Measurements from ENCODE around the gene PDLIM5.
"Not testable (repeated sequence)": the region's sequence is repeated elsewhere in the genome, so short reads cannot be mapped to it uniquely, and the experiment has no call there.

PDLIM5 gene

DNA sequence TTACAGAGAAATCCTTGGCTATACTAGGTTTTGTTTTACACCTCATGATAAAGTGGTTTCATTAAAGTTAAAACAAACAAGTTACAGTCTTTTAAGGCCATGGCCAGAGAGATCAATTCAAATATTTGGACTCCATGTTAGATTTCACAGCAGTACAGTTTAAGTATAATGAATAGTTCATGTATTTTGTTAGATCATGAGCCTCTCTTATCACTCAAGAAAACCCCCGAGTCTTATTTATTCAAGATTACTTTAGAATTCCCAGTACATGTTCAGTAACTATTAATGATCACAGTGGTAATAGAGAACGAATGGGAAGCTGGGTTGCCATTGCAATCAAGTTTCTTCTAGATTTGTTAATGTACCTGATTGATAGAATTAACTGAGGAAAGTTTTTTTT lies 15.2 kb downstream of the PDLIM5 start:
- no peaks in the 10 kb centered on the region for H3K27me3 ChIP-seq (ENCODE audit: control insufficient read depth, insufficient read depth, low read length)
- no peak overlapping the region for H3K4me3 ChIP-seq (ENCODE audit: low read depth, low read length)
- H3K9me3 ChIP-seq (ENCODE audit: control insufficient read depth, insufficient read depth, low read length): no peaks in the 10 kb centered on the region
- H3K4me1 ChIP-seq (ENCODE audit: control insufficient read depth, insufficient read depth, low read length): no peaks in the 10 kb centered on the region
- no peak overlapping the region for H3K9ac ChIP-seq (ENCODE audit: low read depth, low read length)
- no peaks in the 10 kb centered on the region for H3K36me3 ChIP-seq (ENCODE audit: control insufficient read depth, insufficient read depth, low read length)

DNA sequence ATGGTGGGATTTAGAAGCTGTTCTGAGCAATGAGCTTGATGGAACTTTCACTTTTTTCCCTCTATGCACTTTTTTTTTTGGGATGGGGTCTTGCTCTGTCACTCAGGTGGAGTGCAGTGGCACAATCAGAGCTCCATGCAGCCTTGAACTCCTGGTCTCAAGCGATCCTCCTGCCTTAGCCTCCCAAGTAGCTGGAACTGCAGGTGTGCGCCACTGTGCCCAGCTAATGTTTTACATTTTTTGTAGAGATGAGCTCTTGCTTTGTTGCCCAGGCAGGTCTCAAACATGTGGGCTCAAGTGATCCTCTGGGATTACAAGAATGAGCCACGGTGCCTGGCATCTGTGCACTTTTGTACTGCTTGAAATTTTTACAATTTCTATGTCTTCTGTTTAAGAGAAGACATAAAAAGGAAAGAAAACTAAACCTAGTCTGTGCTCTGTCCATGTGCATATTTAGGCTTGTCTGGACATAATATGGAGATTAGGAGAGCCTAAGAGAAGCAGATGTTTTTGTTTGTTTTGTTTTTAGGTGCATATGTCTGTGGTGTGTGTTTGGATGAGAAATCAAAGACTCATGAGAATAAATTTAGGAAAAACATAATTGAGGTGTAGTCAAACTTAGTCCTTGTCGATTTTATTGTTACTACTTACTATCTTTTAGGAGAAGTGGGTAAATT lies 16.5 kb downstream of the PDLIM5 start:
- no peaks in the 10 kb centered on the region for H3K27me3 ChIP-seq (ENCODE audit: control insufficient read depth, insufficient read depth, low read length)
- H3K4me3 ChIP-seq (ENCODE audit: low read depth, low read length): no peak overlapping the region
- no peak overlapping the region for H3K9ac ChIP-seq (ENCODE audit: low read depth, low read length)

DNA sequence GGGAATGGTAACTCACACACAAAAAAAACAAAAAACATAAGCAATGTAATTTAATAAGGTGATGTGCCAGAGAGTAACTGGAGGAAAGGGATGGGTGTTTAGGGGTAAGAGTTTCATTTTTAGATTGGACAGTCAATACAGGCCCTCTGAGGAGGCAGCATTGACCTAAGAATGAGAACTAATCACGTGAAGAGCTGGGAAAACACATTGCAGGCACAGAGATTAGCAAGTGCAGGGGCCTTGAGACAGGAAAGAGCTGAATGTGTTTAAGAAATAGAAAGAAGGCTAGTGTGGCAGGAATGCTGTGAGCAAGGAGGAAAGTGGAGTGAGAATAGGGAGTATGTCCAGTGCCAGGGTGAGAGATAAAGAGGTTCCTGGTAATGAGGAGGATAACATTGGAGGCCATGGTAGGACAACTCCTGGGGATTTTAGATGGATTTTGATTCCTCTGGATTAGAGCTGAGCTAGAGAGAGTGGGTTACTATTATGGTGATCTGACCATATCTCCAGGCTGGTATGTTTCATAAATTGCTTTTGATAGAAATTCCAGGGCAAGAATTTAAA lies 17.6 kb downstream of the PDLIM5 start:
- Histone ChIP-seq H3K9ac (ENCODE audit: low read depth, low read length) (no peak overlapping the region), H3K4me3 (ENCODE audit: low read depth, low read length) (no peak overlapping the region), H3K27me3 (ENCODE audit: control insufficient read depth, insufficient read depth, low read length) (no peaks in the 10 kb centered on the region)

More for the DNA sequence above, 16.5 kb downstream of the PDLIM5 start:
- Histone ChIP-seq H3K36me3 (ENCODE audit: control insufficient read depth, insufficient read depth, low read length) (no peaks in the 10 kb centered on the region), H3K9me3 (ENCODE audit: control insufficient read depth, insufficient read depth, low read length) (no peaks in the 10 kb centered on the region), H3K4me1 (ENCODE audit: control insufficient read depth, insufficient read depth, low read length) (no peaks in the 10 kb centered on the region)

DNA sequence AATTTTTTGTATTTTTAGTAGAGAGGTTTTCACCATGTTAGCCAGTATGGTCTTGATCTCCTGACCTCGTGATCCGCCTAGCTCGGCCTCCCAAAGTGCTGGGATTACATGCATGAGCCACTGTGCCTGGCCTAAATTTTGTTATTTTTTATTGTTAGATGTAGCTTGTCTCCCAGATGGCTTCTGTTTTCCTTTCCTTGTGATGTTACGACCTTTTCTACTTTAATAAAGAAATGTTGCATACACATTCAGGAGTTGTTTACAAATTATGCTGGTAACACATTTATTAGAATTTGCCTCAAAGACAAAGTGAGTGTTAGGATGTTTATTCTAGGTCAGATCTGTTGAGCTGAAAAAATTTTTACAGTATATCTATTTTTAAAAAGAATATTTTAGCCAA lies 18.4 kb downstream of the PDLIM5 start:
- Histone ChIP-seq H3K36me3 (ENCODE audit: control insufficient read depth, insufficient read depth, low read length) (no peaks in the 10 kb centered on the region), H3K9me3 (ENCODE audit: control insufficient read depth, insufficient read depth, low read length) (no peaks in the 10 kb centered on the region), H3K9ac (ENCODE audit: low read depth, low read length) (no peak overlapping the region), H3K4me1 (ENCODE audit: control insufficient read depth, insufficient read depth, low read length) (peaks cover 2% of the 10 kb centered on the region), H3K27me3 (ENCODE audit: control insufficient read depth, insufficient read depth, low read length) (no peaks in the 10 kb centered on the region), H3K4me3 (ENCODE audit: low read depth, low read length) (no peak overlapping the region)

More for the DNA sequence above, 17.6 kb downstream of the PDLIM5 start:
- H3K36me3 ChIP-seq (ENCODE audit: control insufficient read depth, insufficient read depth, low read length): no peaks in the 10 kb centered on the region
- no peaks in the 10 kb centered on the region for H3K9me3 ChIP-seq (ENCODE audit: control insufficient read depth, insufficient read depth, low read length)
- no peaks in the 10 kb centered on the region for H3K4me1 ChIP-seq (ENCODE audit: control insufficient read depth, insufficient read depth, low read length)

DNA sequence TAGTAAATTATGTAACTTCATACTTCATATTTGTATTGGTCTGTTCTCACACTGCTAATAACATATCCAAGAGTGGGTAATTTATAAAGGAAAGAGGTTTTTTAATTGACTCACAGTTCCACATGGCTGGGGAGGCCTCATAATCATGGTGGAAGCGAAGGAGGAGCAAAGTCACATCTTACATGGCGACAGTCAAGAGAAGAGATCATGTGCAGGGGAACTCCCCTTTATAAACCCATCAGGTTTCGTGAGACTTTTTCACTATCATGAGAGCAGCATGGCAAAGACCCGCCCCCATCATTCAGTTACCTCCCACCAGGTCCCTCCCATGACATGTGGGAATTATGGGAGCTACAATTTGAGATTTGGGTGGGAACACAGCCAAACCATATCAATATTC lies 19.0 kb downstream of the PDLIM5 start:
- not testable (repeated sequence) for H3K36me3 ChIP-seq (ENCODE audit: control insufficient read depth, insufficient read depth, low read length); H3K27me3 ChIP-seq (ENCODE audit: control insufficient read depth, insufficient read depth, low read length); H3K4me1 ChIP-seq (ENCODE audit: control insufficient read depth, insufficient read depth, low read length); H3K4me3 ChIP-seq (ENCODE audit: low read depth, low read length); H3K9me3 ChIP-seq (ENCODE audit: control insufficient read depth, insufficient read depth, low read length); H3K9ac ChIP-seq (ENCODE audit: low read depth, low read length)

DNA sequence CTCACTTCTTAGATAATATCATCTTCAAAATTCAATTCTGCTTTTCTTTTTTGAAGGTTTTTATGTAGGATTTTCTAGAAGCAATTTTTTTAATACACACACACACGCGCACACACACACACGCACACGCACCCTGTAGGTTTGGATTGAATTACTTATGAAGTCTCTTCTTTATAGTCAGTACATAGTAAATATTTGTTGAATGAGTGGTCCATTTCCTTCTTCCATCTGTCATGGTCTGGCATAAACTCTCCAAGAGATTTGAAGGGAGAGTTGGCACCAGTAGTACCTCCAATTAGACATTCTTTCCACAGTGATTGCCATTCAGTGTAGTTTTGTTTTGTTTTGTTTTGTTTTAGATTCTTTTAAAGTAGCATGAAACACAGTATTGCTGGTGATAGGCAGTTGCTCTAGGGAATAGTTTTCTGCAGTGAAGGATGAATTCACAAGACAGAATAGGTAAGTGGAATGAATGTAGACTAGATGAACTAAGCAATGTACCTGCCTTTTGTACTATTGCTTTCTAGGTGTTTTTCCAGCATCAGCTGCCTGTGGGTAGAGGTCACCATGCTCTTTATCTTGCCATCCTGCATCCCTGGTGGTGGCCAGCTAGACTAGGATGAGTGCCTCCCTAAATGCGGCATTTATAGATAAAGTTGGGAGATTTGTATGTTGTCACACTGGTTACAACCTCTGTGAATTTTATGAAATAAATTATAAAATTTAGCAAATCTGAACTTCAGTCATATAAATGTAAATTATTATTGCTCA lies 20.5 kb downstream of the PDLIM5 start:
- peaks cover 6% of the 10 kb centered on the region for H3K4me1 ChIP-seq (ENCODE audit: control insufficient read depth, insufficient read depth, low read length)

DNA sequence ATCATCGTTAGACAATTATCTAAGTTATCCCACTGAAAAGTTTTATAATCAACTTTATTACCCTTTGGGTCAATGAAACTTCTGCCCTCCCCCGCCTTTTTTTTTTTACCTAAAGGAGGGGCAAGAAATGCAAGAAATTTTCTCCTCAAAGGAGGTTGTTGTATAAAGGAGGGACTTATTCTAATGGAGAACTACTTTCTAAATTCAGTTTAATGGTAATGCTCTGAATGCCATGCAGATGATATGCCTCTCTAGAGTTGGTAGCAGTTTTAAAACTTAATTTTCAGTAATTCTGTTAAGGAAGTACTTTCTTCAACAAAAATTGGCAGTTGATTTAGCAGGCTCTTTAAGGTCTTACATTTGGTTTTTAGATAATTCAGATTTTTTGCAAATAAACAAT lies 23.3 kb downstream of the PDLIM5 start:
- Histone ChIP-seq H3K36me3 (ENCODE audit: control insufficient read depth, insufficient read depth, low read length) (no peaks in the 10 kb centered on the region), H3K9me3 (ENCODE audit: control insufficient read depth, insufficient read depth, low read length) (no peaks in the 10 kb centered on the region), H3K27me3 (ENCODE audit: control insufficient read depth, insufficient read depth, low read length) (no peaks in the 10 kb centered on the region), H3K4me3 (ENCODE audit: low read depth, low read length) (no peak overlapping the region), H3K9ac (ENCODE audit: low read depth, low read length) (no peak overlapping the region), H3K4me1 (ENCODE audit: control insufficient read depth, insufficient read depth, low read length) (peaks cover 6% of the 10 kb centered on the region)

More for the DNA sequence above, 20.5 kb downstream of the PDLIM5 start:
- Histone ChIP-seq H3K4me3 (ENCODE audit: low read depth, low read length) (no peak overlapping the region), H3K9me3 (ENCODE audit: control insufficient read depth, insufficient read depth, low read length) (no peaks in the 10 kb centered on the region), H3K36me3 (ENCODE audit: control insufficient read depth, insufficient read depth, low read length) (no peaks in the 10 kb centered on the region), H3K27me3 (ENCODE audit: control insufficient read depth, insufficient read depth, low read length) (no peaks in the 10 kb centered on the region), H3K9ac (ENCODE audit: low read depth, low read length) (no peak overlapping the region)

DNA sequence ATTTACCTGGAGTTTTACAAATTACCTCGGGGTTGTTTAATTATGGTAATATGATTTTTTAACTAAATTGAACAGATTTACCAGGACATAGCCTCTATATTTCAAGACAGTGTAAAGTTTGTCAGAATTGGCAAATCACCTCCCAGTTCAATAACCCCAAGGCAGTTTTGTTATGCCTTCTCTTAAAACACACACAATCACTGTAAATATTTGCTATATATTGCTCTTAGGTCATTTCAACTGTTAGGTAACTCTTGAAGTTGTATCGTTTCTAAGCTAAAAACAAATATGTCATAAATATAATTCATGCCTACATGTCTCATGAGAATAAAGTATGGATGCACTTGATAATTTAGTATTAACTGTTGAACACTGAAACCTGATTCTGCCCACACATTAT lies 24.1 kb downstream of the PDLIM5 start:
- H3K9ac ChIP-seq (ENCODE audit: low read depth, low read length): no peak overlapping the region
- no peaks in the 10 kb centered on the region for H3K9me3 ChIP-seq (ENCODE audit: control insufficient read depth, insufficient read depth, low read length)
- H3K4me3 ChIP-seq (ENCODE audit: low read depth, low read length): no peak overlapping the region
- H3K27me3 ChIP-seq (ENCODE audit: control insufficient read depth, insufficient read depth, low read length): no peaks in the 10 kb centered on the region
- H3K36me3 ChIP-seq (ENCODE audit: control insufficient read depth, insufficient read depth, low read length): no peaks in the 10 kb centered on the region
- peaks cover 6% of the 10 kb centered on the region for H3K4me1 ChIP-seq (ENCODE audit: control insufficient read depth, insufficient read depth, low read length)

DNA sequence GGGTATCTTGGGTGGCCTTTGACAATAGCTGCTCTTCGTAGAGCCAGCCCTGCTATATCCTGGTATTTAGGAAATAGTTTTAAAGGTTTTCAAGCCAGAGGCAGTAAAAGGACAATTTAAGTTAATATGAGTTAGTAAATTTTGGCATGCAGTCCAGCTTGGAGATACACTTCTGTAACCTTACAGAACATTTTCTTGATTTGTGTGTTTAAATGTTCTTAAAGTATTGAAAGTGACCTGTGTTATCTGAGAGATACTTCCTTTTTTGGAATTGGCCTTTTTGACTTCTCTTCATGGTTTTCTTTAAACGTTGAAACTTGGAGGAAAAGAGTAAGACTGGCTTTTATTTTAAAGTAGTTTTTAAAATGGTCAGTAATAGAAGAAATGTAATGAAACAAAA lies 25.5 kb downstream of the PDLIM5 start:
- Histone ChIP-seq H3K4me3 (ENCODE audit: low read depth, low read length) (no peak overlapping the region), H3K9me3 (ENCODE audit: control insufficient read depth, insufficient read depth, low read length) (no peaks in the 10 kb centered on the region), H3K27me3 (ENCODE audit: control insufficient read depth, insufficient read depth, low read length) (no peaks in the 10 kb centered on the region), H3K36me3 (ENCODE audit: control insufficient read depth, insufficient read depth, low read length) (no peaks in the 10 kb centered on the region), H3K4me1 (ENCODE audit: control insufficient read depth, insufficient read depth, low read length) (peaks cover 6% of the 10 kb centered on the region), H3K9ac (ENCODE audit: low read depth, low read length) (no peak overlapping the region)

DNA sequence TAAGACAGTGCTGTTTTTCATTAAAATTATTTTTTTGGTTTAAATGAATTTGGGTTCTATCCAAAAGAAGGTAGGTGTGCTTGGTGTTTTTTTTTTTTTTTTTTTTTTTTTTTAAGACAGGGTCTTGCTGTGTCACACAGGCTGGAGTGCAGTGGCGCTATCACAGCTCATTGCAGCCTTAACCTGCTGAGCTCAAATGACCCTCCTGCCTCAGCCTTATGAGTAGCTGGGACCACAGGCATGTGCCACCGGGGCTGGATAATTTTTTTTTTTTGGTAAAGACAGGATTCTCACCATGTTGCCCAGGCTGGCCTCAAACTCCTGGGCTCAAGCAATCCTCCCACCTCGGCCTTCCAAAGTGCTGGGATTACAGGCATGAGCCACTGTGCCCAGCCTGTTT lies 27.1 kb downstream of the PDLIM5 start:
- not testable (repeated sequence) for H3K36me3 ChIP-seq (ENCODE audit: control insufficient read depth, insufficient read depth, low read length); H3K4me3 ChIP-seq (ENCODE audit: low read depth, low read length); H3K27me3 ChIP-seq (ENCODE audit: control insufficient read depth, insufficient read depth, low read length); H3K9me3 ChIP-seq (ENCODE audit: control insufficient read depth, insufficient read depth, low read length); H3K9ac ChIP-seq (ENCODE audit: low read depth, low read length); H3K4me1 ChIP-seq (ENCODE audit: control insufficient read depth, insufficient read depth, low read length)

DNA sequence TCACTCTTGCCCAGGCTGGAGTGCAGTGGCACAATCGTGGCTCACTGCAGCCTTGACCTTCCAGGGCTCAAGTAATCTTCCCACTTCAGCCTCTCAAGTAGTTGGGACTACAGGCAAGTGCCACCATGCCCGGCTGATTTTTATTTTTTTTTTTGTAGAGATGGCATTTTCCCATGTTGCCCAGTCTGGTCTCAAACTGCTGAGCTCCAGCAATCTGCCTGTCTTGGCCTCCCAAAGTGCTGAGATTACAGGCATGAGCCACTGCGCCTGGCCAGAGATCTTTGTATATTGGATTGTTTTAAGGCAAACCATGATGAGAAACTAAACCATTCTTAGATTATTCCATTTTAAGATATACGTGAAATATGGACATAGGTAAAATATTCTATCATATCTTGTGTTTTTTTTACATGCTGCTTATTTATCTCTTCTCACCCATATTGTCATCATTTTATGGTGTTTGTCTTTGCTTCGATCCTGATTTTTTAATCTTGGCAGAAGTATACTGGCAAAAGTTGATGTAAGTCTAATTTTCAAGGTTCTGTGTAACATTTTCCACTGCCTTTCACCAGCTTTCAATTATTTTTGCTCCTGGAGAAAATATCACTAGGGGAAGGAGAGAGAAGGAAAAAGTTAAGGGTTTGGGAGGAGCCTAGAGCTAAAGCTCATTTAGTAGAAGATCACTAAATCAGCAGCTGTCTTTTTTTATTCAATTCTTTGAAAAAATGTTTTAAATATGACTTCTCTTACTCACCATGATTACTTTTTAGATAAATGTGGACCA lies 27.8 kb downstream of the PDLIM5 start:
- H3K9me3 ChIP-seq (ENCODE audit: control insufficient read depth, insufficient read depth, low read length): no peaks in the 10 kb centered on the region
- no peak overlapping the region for H3K4me3 ChIP-seq (ENCODE audit: low read depth, low read length)
- no peaks in the 10 kb centered on the region for H3K27me3 ChIP-seq (ENCODE audit: control insufficient read depth, insufficient read depth, low read length)
- H3K36me3 ChIP-seq (ENCODE audit: control insufficient read depth, insufficient read depth, low read length): no peaks in the 10 kb centered on the region
- peaks cover 6% of the 10 kb centered on the region for H3K4me1 ChIP-seq (ENCODE audit: control insufficient read depth, insufficient read depth, low read length)
- H3K9ac ChIP-seq (ENCODE audit: low read depth, low read length): no peak overlapping the region
